SKM-1 (cell line): ENCODE data around the gene ADAR.
A peak's percentile ranks its signal among the peaks of the same experiment; 100 is the strongest.

Experiments used
- DNase-seq: peaks from one replicate; lab custom pipeline; 2025; ENCODE audit not compliant: unreplicated experiment; lab: John Stamatoyannopoulos, UW

The ADAR gene

GRCh38 chr1:154615411-154615810 is 7.4 kb upstream of the ADAR start:
- no peak for DNase-seq

GRCh38 chr1:154614901-154615300 is 6.9 kb upstream of the ADAR start:
- DNase-seq: no peak

GRCh38 chr1:154614247-154614646 is 6.3 kb upstream of the ADAR start:
- DNase-seq: no peak

- no peak for DNase-seq
Measured at GRCh38 chr1:154611150-154611862, 3.3 kb upstream of the ADAR start.

GRCh38 chr1:154609398-154610380 is 1.7 kb upstream of the ADAR start:
- no peak for DNase-seq

GRCh38 chr1:154608397-154609270 is 648 bp upstream of the ADAR start:
- peak; percentile 38 for DNase-seq

GRCh38 chr1:154607106-154607608 is 829 bp downstream of the ADAR start:
- DNase-seq: no peak

GRCh38 chr1:154605534-154605933 is 2.5 kb downstream of the ADAR start:
- no peak for DNase-seq

- DNase-seq: no peak
Measured at GRCh38 chr1:154603317-154603716, 4.7 kb downstream of the ADAR start.

GRCh38 chr1:154599658-154600057 is 8.3 kb downstream of the ADAR start:
- no peak for DNase-seq

- no peak for DNase-seq
Measured at GRCh38 chr1:154598871-154599635, 8.9 kb downstream of the ADAR start.

GRCh38 chr1:154595621-154596020 is 12.4 kb downstream of the ADAR start:
- DNase-seq: no peak

- DNase-seq: no peak
Measured at GRCh38 chr1:154594811-154595210, 13.2 kb downstream of the ADAR start.

GRCh38 chr1:154593390-154593789 is 14.6 kb downstream of the ADAR start:
- DNase-seq: no peak

- DNase-seq: no peak
Measured at GRCh38 chr1:154591206-154591605, 16.8 kb downstream of the ADAR start.

- no peak for DNase-seq
Measured at GRCh38 chr1:154590756-154591155, 17.2 kb downstream of the ADAR start.

- no peak for DNase-seq
Measured at GRCh38 chr1:154589780-154590179, 18.2 kb downstream of the ADAR start.

- no peak for DNase-seq
Measured at GRCh38 chr1:154586641-154587040, 21.3 kb downstream of the ADAR start.

- no peak for DNase-seq
Measured at GRCh38 chr1:154586231-154586630, 21.8 kb downstream of the ADAR start.
